HUES48 (cell line): Measurements from ENCODE around the gene CYP3A7.
"Not testable (repeated sequence)": the region's sequence is repeated elsewhere in the genome, so short reads cannot be mapped to it uniquely, and the experiment has no call there.

Experiments
- H3K27ac ChIP-seq: one replicate; pipeline ENCODE4 v1.7.0; 2013; ENCODE audit warnings: low read depth, low read length, inconsistent platforms
- H3K27me3 ChIP-seq: 2 replicates; pipeline ENCODE4 v1.6.1; 2013; ENCODE audit warnings: mild to moderate bottlenecking, low read length; ENCODE audit not compliant: control insufficient read depth, insufficient read depth
- H3K36me3 ChIP-seq: 2 replicates; pipeline ENCODE4 v1.6.1; 2013; ENCODE audit warnings: low read length; ENCODE audit not compliant: control insufficient read depth, insufficient read depth
- H3K4me1 ChIP-seq: 2 replicates; pipeline ENCODE4 v1.6.1; 2013; ENCODE audit warnings: mild to moderate bottlenecking, low read length; ENCODE audit not compliant: control insufficient read depth, insufficient read depth
- H3K4me3 ChIP-seq: 2 replicates; pipeline ENCODE4 v1.5.1; 2013; ENCODE audit warnings: mild to moderate bottlenecking, low read depth, low read length
- H3K9ac ChIP-seq: 2 replicates; pipeline ENCODE4 v1.6.1; 2013; ENCODE audit warnings: mild to moderate bottlenecking, low read depth, low read length, moderate library complexity
- H3K9me3 ChIP-seq: 2 replicates; pipeline ENCODE4 v1.6.1; 2013; ENCODE audit warnings: low read length; ENCODE audit not compliant: control insufficient read depth, insufficient read depth

Gene CYP3A7

GRCh38 chr7:99698867-99699730, 35.9 kb downstream of the CYP3A7 start:
- H3K27ac ChIP-seq = peak overlapping the region; percentile 20
- not testable (repeated sequence) for H3K9me3 ChIP-seq

GRCh38 chr7:99694912-99695304, 40.1 kb downstream of the CYP3A7 start:
- H3K9ac ChIP-seq = no peak overlapping the region
- H3K27me3 ChIP-seq = no peaks in the 10 kb centered on the region
- H3K9me3 ChIP-seq = no peaks in the 10 kb centered on the region
- peaks cover 24% of the 10 kb centered on the region for H3K4me1 ChIP-seq
- no peak overlapping the region for H3K27ac ChIP-seq
- no peaks in the 10 kb centered on the region for H3K36me3 ChIP-seq
- H3K4me3 ChIP-seq = no peak overlapping the region

More at GRCh38 chr7:99698867-99699730, 35.9 kb downstream of the CYP3A7 start:
- H3K4me3 ChIP-seq, H3K27me3 ChIP-seq, H3K9ac ChIP-seq, H3K36me3 ChIP-seq: not testable (repeated sequence)
- peaks cover 13% of the 10 kb centered on the region for H3K4me1 ChIP-seq

- H3K36me3 ChIP-seq = no peaks in the 10 kb centered on the region
- no peaks in the 10 kb centered on the region for H3K27me3 ChIP-seq
- peaks cover 20% of the 10 kb centered on the region for H3K4me1 ChIP-seq
- H3K9me3 ChIP-seq = no peaks in the 10 kb centered on the region
- no peak overlapping the region for H3K9ac ChIP-seq
- H3K4me3 ChIP-seq = no peak overlapping the region
- H3K27ac ChIP-seq = peak overlapping the region; percentile 42
These were observed 40.6 kb downstream of the CYP3A7 start for GRCh38 chr7:99694201-99694911.

DNA sequence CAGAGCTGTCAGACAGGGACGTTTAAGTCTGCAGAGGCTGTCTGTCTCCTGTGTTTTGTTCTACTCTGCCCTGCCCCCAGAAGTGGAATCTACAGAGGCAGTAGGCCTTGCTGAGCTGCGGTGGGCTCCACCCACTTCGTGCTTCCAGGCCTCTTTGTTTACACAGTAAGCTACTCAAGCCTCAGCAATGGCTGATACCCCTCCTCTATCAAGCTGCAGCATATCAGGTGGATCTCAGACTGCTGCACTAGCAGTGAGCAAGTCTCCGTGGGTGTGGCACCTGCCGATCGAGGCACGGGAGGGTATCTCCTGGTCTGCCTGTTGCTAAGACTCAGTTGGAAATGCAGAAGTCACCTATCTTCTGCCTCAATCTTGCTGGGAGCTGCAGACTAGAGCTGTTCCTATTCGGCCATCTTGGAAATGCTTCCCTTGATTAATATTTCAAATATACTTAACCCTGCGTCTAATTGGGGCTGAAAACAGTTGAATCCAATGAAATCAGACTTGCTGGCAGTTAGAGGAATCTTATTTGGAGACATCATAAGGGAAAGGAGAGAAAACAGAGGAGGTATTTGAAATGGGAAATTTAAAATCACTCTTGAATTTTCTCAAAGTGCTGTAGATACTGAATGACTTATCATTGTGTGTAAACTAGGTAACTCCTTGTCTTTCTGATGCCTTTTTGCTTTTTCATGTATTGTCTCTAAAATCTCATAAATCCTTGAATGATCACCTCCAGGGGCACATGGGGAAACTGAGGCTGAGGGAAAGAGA, 41.4 kb downstream of the CYP3A7 start:
- H3K4me1 ChIP-seq = peaks cover 16% of the 10 kb centered on the region
- no peaks in the 10 kb centered on the region for H3K36me3 ChIP-seq
- H3K9me3 ChIP-seq = no peaks in the 10 kb centered on the region
- H3K27me3 ChIP-seq = no peaks in the 10 kb centered on the region
- no peak overlapping the region for H3K9ac ChIP-seq
- no peak overlapping the region for H3K4me3 ChIP-seq
- H3K27ac ChIP-seq = peak overlapping the region; percentile 83

- Histone ChIP-seq H3K4me3 (no peak overlapping the region), H3K27me3 (no peaks in the 10 kb centered on the region), H3K9ac (no peak overlapping the region), H3K36me3 (no peaks in the 10 kb centered on the region), H3K9me3 (no peaks in the 10 kb centered on the region), H3K4me1 (peaks cover 16% of the 10 kb centered on the region), H3K27ac (peak overlapping the region; percentile 83)
These were observed 41.9 kb downstream of the CYP3A7 start for GRCh38 chr7:99693100-99693426.

GRCh38 chr7:99692563-99692962, 42.4 kb downstream of the CYP3A7 start:
- H3K27me3 ChIP-seq, H3K9ac ChIP-seq, H3K4me3 ChIP-seq: not testable (repeated sequence)

DNA sequence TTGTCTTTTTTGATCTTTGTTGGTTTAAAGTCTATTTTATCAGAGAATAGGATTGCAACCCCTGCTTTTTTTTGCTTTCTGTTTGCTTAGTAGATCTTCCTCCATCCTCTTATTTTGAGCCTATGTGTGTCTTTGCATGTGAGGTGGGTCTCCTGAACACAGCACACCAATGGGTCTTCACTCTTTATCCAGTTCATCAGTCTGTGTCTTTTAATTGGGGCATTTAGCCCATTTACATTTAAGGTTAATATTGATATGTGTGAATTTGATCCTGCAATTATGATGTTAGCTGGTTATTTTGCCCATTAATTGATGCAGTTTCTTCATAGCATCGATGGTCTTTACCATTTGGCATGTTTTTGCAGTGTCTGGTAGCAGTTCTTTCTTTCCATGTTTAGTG, 43.3 kb downstream of the CYP3A7 start:
- H3K4me1 ChIP-seq = peaks cover 16% of the 10 kb centered on the region
- H3K4me3 ChIP-seq, H3K27me3 ChIP-seq, H3K27ac ChIP-seq, H3K9me3 ChIP-seq, H3K9ac ChIP-seq, H3K36me3 ChIP-seq: not testable (repeated sequence)

More at GRCh38 chr7:99692563-99692962, 42.4 kb downstream of the CYP3A7 start:
- H3K27ac ChIP-seq, H3K9me3 ChIP-seq, H3K36me3 ChIP-seq: not testable (repeated sequence)
- peaks cover 16% of the 10 kb centered on the region for H3K4me1 ChIP-seq

GRCh38 chr7:99690918-99691317, 44.1 kb downstream of the CYP3A7 start:
- not testable (repeated sequence) for H3K27me3 ChIP-seq, H3K9ac ChIP-seq, H3K4me3 ChIP-seq, H3K36me3 ChIP-seq, H3K9me3 ChIP-seq, H3K27ac ChIP-seq
- H3K4me1 ChIP-seq = peaks cover 16% of the 10 kb centered on the region

GRCh38 chr7:99685871-99686608, 49.0 kb downstream of the CYP3A7 start:
- not testable (repeated sequence) for H3K27ac ChIP-seq, H3K36me3 ChIP-seq, H3K9ac ChIP-seq, H3K4me3 ChIP-seq, H3K9me3 ChIP-seq, H3K4me1 ChIP-seq, H3K27me3 ChIP-seq

DNA sequence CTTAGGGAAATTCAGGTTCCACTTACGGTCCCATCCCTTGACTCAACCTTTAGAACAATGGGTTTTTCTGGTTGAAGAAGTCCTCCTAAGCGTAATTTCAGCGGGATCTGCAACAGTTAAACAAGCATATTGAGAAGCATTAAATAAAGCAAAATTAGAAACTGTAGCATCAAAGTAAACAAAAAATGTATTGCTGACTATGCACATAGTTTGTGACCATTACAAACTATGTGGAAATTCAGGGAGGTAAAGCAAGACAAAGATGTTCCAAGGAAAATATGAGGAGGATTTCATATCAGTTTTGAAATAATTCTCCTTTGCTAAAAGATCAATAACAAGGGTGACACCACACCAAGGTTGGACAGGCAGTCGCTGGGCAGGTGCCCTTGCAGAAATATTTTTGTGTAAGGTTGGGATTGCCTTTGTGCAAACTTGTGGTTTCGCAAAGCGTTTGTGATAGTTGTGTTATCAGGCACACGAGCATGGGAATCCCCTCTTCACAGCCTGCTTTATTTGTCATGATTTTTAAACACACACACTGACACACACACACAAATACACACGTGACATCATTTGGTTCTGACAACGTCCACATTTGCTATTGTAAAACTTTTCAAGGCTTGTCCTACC, 49.8 kb downstream of the CYP3A7 start:
- Histone ChIP-seq H3K36me3 (no peaks in the 10 kb centered on the region), H3K4me1 (no peaks in the 10 kb centered on the region), H3K27ac (no peak overlapping the region), H3K4me3 (no peak overlapping the region), H3K27me3 (no peaks in the 10 kb centered on the region), H3K9ac (no peak overlapping the region), H3K9me3 (peaks cover 9% of the 10 kb centered on the region)
